ENCODE results near the gene RXFP1. TPM values are rescaled to one million over a fixed set of nuclear protein-coding genes. Genes with fewer than 3 reads are reported as not detected.

The RXFP1 gene
- total and polyA plus RNA-seq, 2 experiments from 2014 or later: not detected

GRCh38 chr4:158613046-158613445, 91.4 kb downstream of the RXFP1 start:
- Histone ChIP-seq H3K9me2 (replicated peaks; ENCODE audit: insufficient read depth) (no peaks in the 10 kb centered on the region), H3K27me3 (no peaks in the 10 kb centered on the region), H3K9me3 (ENCODE audit: low read depth) (no peaks in the 10 kb centered on the region), H4K20me1 (ENCODE audit: insufficient read depth, poor library complexity, severe bottlenecking) (no peaks in the 10 kb centered on the region), H3K27ac (no peak overlapping the region), H3K36me3 (replicated peaks; ENCODE audit: insufficient read depth, low read depth) (no peaks in the 10 kb centered on the region), H3K79me2 (no peaks in the 10 kb centered on the region), H3K4me2 (no peak overlapping the region), H3K4me3 (no peak overlapping the region), H2AFZ (no peak overlapping the region), H3K4me1 (ENCODE audit: insufficient read depth) (no peaks in the 10 kb centered on the region)
- TF ChIP-seq EZH2 (IDR thresholded peaks at IDR 0.05; ENCODE audit: borderline replicate concordance) (no peak), EZH2phosphoT487 (IDR thresholded peaks at IDR 0.05; ENCODE audit: low read depth, severe bottlenecking, unreplicated experiment) (no peak), CTCF (IDR thresholded peaks at IDR 0.05; ENCODE audit: poor library complexity) (no peak)
- 92% methylated on average over 1 of the region's 1 CpG for WGBS (ENCODE audit: low lambda C conversion rate, missing lambda C conversion rate)
- no peak for DNase-seq (ENCODE audit: low spot score)

GRCh38 chr4:158617956-158618355, 96.3 kb downstream of the RXFP1 start:
- H4K20me1 ChIP-seq (ENCODE audit: insufficient read depth, poor library complexity, severe bottlenecking): no peaks in the 10 kb centered on the region

GRCh38 chr4:158621729-158622128, 100.0 kb downstream of the RXFP1 start:
- H3K4me1 ChIP-seq (ENCODE audit: insufficient read depth): no peaks in the 10 kb centered on the region
- H3K79me2 ChIP-seq: no peaks in the 10 kb centered on the region
- H2AFZ ChIP-seq: no peak overlapping the region
- no peak overlapping the region for H3K4me3 ChIP-seq
- H3K9me3 ChIP-seq (ENCODE audit: low read depth): no peaks in the 10 kb centered on the region
- TF ChIP-seq CTCF (IDR thresholded peaks at IDR 0.05; ENCODE audit: poor library complexity) (no peak), EZH2phosphoT487 (IDR thresholded peaks at IDR 0.05; ENCODE audit: low read depth, severe bottlenecking, unreplicated experiment) (no peak), EZH2 (IDR thresholded peaks at IDR 0.05; ENCODE audit: borderline replicate concordance) (no peak)
- no peak overlapping the region for H3K27ac ChIP-seq
- no peaks in the 10 kb centered on the region for H3K27me3 ChIP-seq
- no peaks in the 10 kb centered on the region for H3K9me2 ChIP-seq (replicated peaks; ENCODE audit: insufficient read depth)
- no peaks in the 10 kb centered on the region for H4K20me1 ChIP-seq (ENCODE audit: insufficient read depth, poor library complexity, severe bottlenecking)
- H3K36me3 ChIP-seq (replicated peaks; ENCODE audit: insufficient read depth, low read depth): no peaks in the 10 kb centered on the region
- no peak overlapping the region for H3K4me2 ChIP-seq
- DNase-seq (ENCODE audit: low spot score): no peak
- 96% methylated on average over 4 of the region's 4 CpGs for WGBS (ENCODE audit: low lambda C conversion rate, missing lambda C conversion rate)

More at GRCh38 chr4:158617956-158618355, 96.3 kb downstream of the RXFP1 start:
- Histone ChIP-seq H3K4me3 (no peak overlapping the region), H3K4me1 (ENCODE audit: insufficient read depth) (no peaks in the 10 kb centered on the region), H3K27me3 (no peaks in the 10 kb centered on the region), H3K9me3 (ENCODE audit: low read depth) (no peaks in the 10 kb centered on the region), H3K36me3 (replicated peaks; ENCODE audit: insufficient read depth, low read depth) (no peaks in the 10 kb centered on the region), H3K9me2 (replicated peaks; ENCODE audit: insufficient read depth) (no peaks in the 10 kb centered on the region), H3K4me2 (no peak overlapping the region), H3K79me2 (no peaks in the 10 kb centered on the region), H2AFZ (no peak overlapping the region), H3K27ac (no peak overlapping the region)
- DNase-seq (ENCODE audit: low spot score): no peak
- TF ChIP-seq EZH2 (IDR thresholded peaks at IDR 0.05; ENCODE audit: borderline replicate concordance) (no peak), CTCF (IDR thresholded peaks at IDR 0.05; ENCODE audit: poor library complexity) (no peak), EZH2phosphoT487 (IDR thresholded peaks at IDR 0.05; ENCODE audit: low read depth, severe bottlenecking, unreplicated experiment) (no peak)

GRCh38 chr4:158622251-158622650, 100.6 kb downstream of the RXFP1 start:
- 95% methylated on average over 3 of the region's 3 CpGs for WGBS (ENCODE audit: low lambda C conversion rate, missing lambda C conversion rate)
- Histone ChIP-seq H3K4me2 (no peak overlapping the region), H3K27me3 (peaks cover 4% of the 10 kb centered on the region), H3K36me3 (replicated peaks; ENCODE audit: insufficient read depth, low read depth) (no peaks in the 10 kb centered on the region), H2AFZ (no peak overlapping the region), H4K20me1 (ENCODE audit: insufficient read depth, poor library complexity, severe bottlenecking) (no peaks in the 10 kb centered on the region), H3K79me2 (no peaks in the 10 kb centered on the region), H3K4me1 (ENCODE audit: insufficient read depth) (no peaks in the 10 kb centered on the region), H3K27ac (no peak overlapping the region), H3K9me3 (ENCODE audit: low read depth) (no peaks in the 10 kb centered on the region), H3K4me3 (no peak overlapping the region), H3K9me2 (replicated peaks; ENCODE audit: insufficient read depth) (no peaks in the 10 kb centered on the region)
- no peak for DNase-seq (ENCODE audit: low spot score)
- no peak for TF ChIP-seq EZH2 (IDR thresholded peaks at IDR 0.05; ENCODE audit: borderline replicate concordance)
- no peak for TF ChIP-seq EZH2phosphoT487 (IDR thresholded peaks at IDR 0.05; ENCODE audit: low read depth, severe bottlenecking, unreplicated experiment)
- no peak for TF ChIP-seq CTCF (IDR thresholded peaks at IDR 0.05; ENCODE audit: poor library complexity)
